DMS53 (cell line): ENCODE measurements around the gene HOXA6.

Experiments
- DNase-seq: peaks from one replicate; lab custom pipeline; 2025; lab: John Stamatoyannopoulos, UW

Gene HOXA6

DNA sequence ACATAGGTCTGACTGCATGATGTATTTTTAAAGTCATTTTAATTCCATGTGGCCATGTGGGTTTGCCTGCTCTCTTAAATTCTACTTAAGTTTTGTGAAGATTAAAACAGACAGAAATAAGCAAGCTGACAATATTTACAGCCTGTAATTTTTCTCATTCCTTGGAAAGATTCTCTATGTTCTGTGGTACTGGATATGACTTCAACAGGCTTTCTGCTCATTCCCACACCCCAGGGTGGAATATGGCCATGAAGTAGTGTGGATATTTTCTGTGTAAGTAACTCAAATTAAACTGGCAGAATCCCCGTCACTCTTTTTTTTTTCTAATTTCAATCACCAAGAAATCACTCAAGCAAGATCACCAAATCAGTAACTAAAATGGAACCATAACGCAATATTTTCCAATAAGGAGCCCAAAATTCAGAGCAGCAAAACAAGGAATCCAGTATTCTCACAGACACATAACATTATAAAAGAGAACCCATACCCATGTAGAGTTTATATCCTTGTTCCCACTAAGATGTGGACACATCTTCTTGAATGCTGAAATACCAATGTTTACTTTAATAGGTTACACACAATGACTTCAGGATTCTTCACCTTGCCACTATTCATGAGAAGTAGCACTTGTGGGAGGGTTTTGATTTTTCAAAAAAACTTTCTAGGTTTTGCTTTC lies 9.8 kb downstream of the HOXA6 start:
- DNase-seq: no peak

GRCh38 chr7:27134392-27134791 lies 13.2 kb downstream of the HOXA6 start:
- DNase-seq: no peak

DNA sequence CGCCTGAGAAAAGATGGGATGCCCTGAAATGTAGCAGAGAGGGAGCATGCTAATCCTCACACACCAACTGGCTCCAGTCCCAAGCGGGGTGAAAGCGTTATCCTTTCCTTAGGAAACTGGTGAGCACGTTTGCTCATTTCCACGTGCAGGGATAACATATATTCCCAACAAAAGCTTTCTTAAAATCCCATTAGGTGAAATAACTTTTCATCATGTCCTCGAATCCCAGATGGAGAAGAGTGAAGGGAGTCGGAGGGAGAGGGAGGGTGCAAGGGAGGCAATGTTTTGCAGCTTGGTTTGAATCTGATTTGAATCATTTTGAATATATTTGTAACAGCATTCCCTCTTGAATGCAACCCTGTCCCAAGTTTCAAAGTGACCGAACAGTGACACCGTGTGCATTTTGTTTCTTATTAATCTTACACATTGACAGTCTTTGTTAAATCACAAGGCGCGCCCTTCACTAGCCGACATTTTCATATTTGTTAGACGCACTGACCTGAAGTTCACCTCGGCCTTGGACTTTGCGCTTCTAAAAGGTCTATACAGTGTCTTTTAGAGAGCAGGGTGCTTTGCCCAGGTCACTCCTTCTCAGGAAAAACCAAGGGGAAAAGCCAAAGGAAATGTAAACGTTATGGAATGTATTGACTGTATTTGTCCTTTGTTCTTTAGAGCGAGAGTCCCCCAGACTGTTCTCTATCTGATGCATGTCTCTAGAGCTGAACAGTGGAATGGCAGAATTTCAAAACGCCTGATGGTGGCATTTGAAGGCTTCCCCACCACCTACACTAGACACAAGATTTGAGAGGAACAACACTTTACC lies 14.0 kb downstream of the HOXA6 start:
- no peak for DNase-seq

GRCh38 chr7:27132978-27133377 lies 14.6 kb downstream of the HOXA6 start:
- no peak for DNase-seq

DNA sequence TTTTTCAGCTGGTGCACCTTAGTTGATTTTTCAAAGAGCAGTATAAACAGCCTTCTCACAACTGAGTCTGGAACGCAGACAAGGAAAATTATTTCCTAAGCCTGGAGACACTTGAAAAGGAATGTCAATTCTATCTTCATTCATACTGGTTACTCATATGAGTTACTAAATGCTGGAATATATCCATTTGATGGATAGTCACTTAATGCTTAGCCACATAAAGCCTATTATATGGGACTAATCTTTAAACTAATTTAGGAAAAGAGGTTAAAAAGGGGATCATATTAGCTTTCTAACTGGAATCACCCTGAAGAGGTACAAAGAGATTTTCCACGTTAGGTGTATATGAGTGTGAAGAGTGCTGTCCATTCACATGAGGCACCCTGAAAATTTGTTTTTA lies 15.4 kb downstream of the HOXA6 start:
- DNase-seq: no peak

- no peak for DNase-seq
These were observed 16.2 kb downstream of the HOXA6 start for GRCh38 chr7:27131390-27131819.

DNA sequence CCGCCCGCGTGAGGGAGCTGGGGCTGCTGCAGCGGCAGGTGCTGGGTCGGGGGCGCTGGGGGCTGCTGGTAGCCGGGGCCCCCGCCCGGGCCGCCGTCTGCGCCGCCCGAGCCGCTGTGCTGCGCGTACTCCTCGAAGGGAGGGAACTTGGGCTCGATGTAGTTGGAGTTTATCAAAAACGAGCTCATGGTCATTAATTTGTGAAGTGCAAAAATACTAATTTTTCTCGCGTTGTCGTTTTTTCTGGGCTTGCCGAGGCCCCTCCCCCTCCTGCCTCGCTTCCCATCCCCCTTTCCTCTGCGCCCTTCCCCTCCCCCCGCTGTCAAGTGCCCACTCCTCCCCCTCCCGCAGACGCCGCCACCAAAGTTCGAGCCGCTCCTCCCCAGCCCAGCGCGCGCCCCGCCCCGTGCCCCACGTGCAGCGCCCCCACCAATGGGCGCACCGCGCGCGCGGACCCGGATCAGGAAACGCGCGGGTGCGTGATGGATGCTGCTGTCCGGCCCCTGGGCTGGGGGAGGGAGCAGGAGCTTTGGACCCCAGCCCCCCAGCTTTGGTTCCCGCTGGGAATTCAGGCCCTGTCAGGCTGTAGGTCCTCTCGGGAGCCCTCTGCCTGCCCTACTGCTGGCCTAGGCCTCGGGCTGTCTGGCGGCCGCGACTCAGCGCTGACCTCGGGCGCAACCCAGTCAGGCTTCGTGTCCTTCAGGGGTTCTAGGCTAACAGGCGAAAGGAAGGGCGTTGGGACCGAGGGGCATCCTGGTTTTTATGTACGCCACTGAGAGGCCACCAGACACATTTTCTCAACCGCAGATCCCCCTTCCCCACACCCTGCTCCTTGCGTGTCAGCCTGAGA lies 16.8 kb downstream of the HOXA6 start, which contains the start of gene HOXA4:
Gene HOXA4 (minus strand): TSS at position 218 of the 850 bp plus-strand sequence. CDS start 24 bp downstream, at position 194.
- peak; percentile 84 for DNase-seq

DNA sequence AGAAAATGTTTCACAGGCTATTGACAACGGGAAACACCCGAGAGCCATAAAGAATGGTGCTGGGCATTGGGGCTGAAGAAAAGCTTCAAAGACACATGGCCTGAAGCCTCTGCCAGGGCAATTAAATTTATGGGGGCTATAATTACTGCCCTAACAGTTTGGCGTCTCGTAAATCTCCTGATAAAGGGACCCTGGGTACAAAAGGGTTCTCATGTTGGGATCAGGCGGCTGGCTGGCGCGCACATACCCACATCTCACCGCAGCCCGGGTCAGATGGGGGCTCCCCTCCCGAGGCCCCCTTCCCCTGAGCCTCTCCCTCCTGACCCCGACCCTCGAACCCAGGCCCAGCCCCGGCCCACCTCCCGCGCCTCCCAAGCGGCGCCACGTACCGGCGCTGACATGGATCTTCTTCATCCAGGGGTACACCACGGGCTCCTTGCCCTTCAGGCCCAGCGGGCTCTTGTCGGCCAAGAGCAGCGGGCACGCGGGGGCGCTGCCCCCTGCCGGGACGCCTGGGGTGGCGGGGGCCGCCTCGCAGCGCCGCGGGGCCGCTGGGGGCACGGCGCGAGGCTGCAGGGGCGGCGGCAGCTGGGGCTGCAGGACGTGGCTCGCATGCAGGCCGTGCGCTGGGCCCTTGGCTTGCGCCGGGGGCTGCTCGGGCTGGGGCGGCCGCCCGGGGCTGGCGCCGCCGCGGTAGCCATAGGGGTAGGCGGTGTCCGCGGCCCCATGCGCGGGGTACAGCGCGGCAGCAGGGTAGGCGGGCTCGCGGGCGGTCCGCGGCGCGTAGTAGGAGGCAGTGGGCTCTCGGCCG lies 17.6 kb downstream of the HOXA6 start:
- peak; percentile 52 for DNase-seq

GRCh38 chr7:27128776-27129728 lies 18.5 kb downstream of the HOXA6 start:
- DNase-seq: no peak

- no peak for DNase-seq
These were observed 19.5 kb downstream of the HOXA6 start for GRCh38 chr7:27128034-27128433.

- DNase-seq: no peak
These were observed 20.8 kb downstream of the HOXA6 start for GRCh38 chr7:27126596-27127327.

DNA sequence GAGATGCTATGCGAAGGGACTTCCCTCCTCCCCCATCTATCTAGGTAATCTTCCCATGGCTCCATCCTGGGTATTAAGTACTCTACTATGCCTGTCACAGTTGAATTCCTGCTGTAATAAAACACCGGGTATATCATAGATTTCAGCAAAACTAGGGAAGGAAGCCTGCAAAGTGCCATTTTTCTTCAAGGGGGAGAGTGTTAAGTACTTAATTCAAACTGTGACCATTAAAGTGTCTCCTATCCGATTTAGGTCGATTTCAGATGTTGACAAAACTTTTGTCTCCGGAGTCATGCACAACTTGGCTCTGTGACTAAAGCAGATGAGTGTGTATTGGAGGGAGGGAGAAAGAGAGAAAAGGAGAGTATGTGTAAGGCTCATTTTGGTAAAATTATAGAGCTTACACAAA lies 21.6 kb downstream of the HOXA6 start:
- DNase-seq: no peak

GRCh38 chr7:27124902-27125689 lies 22.5 kb downstream of the HOXA6 start:
- no peak for DNase-seq

DNA sequence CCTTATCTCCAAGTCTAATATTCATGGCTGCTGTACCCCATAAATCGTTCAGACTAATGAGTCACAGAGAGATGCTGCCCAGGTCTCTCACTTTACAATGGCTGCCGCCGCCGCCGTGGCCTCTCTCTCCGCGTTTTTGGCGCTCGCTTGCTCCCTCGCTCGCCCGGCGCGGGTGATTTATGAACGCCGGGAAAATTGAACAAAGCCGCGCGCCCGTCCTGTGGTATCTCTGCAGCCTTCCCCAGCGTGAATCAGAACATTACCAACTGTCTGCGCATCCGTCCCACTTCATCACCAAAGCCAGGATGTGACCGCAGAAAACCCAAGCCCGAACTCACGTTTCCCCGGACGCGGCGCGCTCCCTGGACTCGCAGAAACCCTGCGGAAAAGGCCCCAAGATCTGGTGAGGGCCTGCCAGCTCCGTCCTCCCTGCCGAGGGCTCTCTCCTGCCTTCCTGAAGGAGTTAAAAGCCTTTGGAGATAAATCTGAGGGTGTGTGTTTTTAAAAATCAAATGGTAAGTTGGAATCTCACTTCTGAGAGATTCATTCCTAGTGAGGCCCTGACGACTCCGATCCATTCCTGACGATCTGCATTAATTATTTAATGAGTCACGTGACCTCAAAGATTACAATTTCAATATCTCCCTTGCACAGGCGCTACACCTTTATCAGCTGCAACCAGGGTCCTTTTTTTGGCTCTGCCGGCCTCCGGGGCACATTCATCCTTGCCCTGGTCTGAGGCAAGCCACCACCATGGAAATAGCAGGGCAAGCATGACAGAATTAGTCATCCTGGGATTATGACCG lies 23.3 kb downstream of the HOXA6 start:
- no peak for DNase-seq

DNA sequence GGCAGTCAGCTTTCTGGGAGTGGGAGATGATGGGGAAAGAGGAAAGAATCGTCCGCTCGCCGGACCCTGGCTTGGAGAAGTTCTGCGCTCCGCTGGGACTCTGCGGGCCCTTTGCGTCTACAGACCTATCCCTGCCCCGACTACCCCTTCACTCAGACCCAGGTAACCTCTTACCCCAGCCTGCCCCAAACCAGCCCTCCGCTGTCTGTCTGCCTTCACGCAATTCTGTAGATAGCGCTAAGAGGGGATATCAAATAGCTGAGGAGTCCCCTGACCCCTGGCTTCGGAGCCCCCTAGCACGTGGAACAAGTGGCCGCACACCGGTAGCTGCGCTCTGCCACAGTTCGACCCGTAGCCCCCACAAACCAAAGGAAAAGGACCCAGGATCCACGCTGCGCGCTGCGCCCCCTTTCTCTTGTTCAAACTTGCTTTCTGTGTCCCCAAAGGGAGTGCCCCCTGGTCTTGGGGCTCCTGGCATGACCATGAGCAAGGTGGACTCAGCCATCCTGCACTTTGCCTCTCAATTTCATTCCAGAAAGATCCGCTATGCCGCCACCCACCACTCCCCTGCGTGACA lies 24.0 kb downstream of the HOXA6 start:
- no peak for DNase-seq

DNA sequence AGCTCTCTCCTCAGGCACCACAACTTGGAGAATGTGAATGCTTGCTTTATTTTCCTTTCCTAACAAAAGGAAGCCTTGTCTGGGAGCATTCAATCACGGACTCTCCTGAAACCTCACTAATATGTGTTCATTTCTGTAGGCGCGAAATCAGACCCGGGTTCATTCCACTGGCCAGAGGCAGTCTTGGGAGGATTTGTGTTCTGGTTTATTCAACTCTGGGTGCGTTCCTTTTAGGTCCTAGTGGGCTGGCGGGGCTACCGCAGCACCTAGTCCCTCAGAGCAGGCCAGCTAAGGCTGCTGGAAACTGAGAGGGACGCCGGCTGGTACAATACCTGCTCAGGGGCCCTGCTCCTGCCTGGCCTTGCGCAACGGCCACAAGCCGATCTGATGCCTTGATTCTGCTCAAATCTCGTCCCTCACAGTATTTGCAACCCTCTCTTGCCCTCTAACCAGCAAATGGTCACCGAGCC lies 24.5 kb downstream of the HOXA6 start:
- DNase-seq: peak; percentile 54
